Measurements from ENCODE around the gene PDGFA. TPM values are rescaled to one million over a fixed set of nuclear protein-coding genes. Genes with fewer than 3 reads are reported as not detected.

PDGFA gene
- total RNA-seq, 1 experiment from 2014 or later = 35.8 TPM

DNA sequence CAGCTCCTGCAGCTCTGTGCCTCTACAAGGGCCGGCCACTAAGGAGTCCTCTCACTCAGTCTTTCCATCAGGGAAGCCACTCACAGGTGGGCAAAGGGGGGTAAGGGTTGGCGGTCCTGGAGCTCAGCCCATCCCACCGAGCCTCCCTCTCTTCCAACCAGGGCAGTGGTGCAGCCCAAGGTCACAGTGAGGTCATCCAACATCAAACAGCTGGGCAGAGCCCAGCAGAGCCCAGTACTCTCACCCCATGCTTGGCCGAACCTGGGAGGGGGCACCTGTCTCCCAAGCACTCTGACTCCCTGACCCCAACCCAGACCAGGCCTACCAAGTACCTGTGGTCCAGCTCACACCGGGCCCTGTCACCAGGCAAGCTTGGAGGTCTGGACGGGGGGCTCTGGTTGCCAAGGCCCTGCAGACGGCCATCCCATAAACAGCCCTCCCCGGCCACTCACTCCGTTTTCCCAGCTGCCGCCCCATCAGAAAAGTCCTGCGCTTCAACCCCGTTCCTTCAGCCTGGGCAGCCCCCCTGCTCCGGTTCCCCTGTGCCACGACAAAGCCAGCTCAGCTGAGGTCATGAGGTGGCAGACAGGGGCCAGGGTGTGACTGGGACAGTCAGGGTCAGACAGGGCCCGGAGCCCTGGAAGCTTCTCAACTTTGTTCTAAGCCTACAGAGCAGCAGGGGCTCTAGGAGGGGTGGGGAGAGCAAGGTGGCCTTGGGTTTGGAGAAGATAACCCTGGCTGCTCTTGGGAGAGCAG, 27.5 kb downstream of the PDGFA start:
- Histone ChIP-seq H3K4ac (ENCODE audit: low read depth, low read length) (no peak overlapping the region), H4K20me1 (ENCODE audit: control insufficient read depth, insufficient read depth, insufficient read length) (no peaks in the 10 kb centered on the region), H2AK5ac (ENCODE audit: insufficient read length, low read length) (no peak overlapping the region), H3K9me3 (ENCODE audit: control insufficient read depth, low read depth, low read length) (no peaks in the 10 kb centered on the region), H3K27me3 (ENCODE audit: insufficient read depth, low read length) (no peaks in the 10 kb centered on the region), H3K4me1 (ENCODE audit: insufficient read depth, low read length) (no peaks in the 10 kb centered on the region), H3K56ac (ENCODE audit: insufficient read length, low read depth, low read length) (no peak overlapping the region), H3K9ac (ENCODE audit: extremely low read depth, insufficient read length, low read length) (no peak overlapping the region), H2BK120ac (ENCODE audit: low read depth, low read length, poor library complexity, severe bottlenecking) (no peak overlapping the region), H2BK5ac (ENCODE audit: insufficient read length, low read length) (no peak overlapping the region), H3T11ph (ENCODE audit: low read length) (no peak overlapping the region), H4K5ac (ENCODE audit: insufficient read length, low read depth, low read length) (no peak overlapping the region), H3K79me2 (ENCODE audit: insufficient read depth, low read length) (no peaks in the 10 kb centered on the region), H2BK12ac (ENCODE audit: insufficient read length, low read depth, low read length) (no peak overlapping the region), H3K23ac (ENCODE audit: insufficient read length, low read depth, low read length) (no peak overlapping the region), H3K14ac (ENCODE audit: insufficient read depth, low read length) (no peak overlapping the region), H2BK20ac (ENCODE audit: low read depth, low read length, poor library complexity, severe bottlenecking) (no peak overlapping the region), H3K27ac (ENCODE audit: insufficient read length, low read depth, low read length) (no peak overlapping the region), H3K18ac (ENCODE audit: insufficient read length, low read depth, low read length) (no peak overlapping the region), H3K23me2 (ENCODE audit: insufficient read length, low read depth, low read length, poor library complexity, severe bottlenecking) (no peaks in the 10 kb centered on the region), H2AFZ (ENCODE audit: low read length) (no peak overlapping the region), H4K8ac (replicated peaks; ENCODE audit: insufficient read length, low read depth, low read length) (no peak overlapping the region), H4K91ac (ENCODE audit: insufficient read length, low read depth, low read length) (no peak overlapping the region), H3K4me2 (ENCODE audit: insufficient read depth, insufficient read length, low read length) (no peak overlapping the region), H3K79me1 (ENCODE audit: insufficient read depth, low read depth, low read length, poor library complexity, severe bottlenecking) (no peaks in the 10 kb centered on the region), H2BK15ac (ENCODE audit: low read depth, low read length) (no peak overlapping the region)
- peaks cover 0 to 10% of the 10 kb centered on the region in 2 experiments; a peak in 2 of 5 replicates for H3K9me3 Mint-ChIP-seq
- H3K27me3 Mint-ChIP-seq (ENCODE audit: low read depth) = no peaks in the 10 kb centered on the region; the same call in 1 of the 2 replicates
- WGBS (ENCODE audit: extremely low coverage, insufficient read length, low lambda C conversion rate) = no CpG with 5 or more reads among the region's 15 CpGs
- peaks cover 3 to 9% of the 10 kb centered on the region in 2 experiments; a peak in 3 of 4 replicates for H3K4me1 Mint-ChIP-seq
- no peak overlapping the region; a peak in 1 of 7 replicates for H3K27ac Mint-ChIP-seq
- DNase-seq = no peak
- H3K36me3 Mint-ChIP-seq (ENCODE audit: insufficient read depth in 1 of 3, low read depth in 3 of 3) = peaks cover 5 to 9% (median 8%) of the 10 kb centered on the region in 3 experiments; a peak in 6 of 7 replicates
- no peak overlapping the region for H3K4me3 Mint-ChIP-seq
- TF ChIP-seq, protein P1, sequence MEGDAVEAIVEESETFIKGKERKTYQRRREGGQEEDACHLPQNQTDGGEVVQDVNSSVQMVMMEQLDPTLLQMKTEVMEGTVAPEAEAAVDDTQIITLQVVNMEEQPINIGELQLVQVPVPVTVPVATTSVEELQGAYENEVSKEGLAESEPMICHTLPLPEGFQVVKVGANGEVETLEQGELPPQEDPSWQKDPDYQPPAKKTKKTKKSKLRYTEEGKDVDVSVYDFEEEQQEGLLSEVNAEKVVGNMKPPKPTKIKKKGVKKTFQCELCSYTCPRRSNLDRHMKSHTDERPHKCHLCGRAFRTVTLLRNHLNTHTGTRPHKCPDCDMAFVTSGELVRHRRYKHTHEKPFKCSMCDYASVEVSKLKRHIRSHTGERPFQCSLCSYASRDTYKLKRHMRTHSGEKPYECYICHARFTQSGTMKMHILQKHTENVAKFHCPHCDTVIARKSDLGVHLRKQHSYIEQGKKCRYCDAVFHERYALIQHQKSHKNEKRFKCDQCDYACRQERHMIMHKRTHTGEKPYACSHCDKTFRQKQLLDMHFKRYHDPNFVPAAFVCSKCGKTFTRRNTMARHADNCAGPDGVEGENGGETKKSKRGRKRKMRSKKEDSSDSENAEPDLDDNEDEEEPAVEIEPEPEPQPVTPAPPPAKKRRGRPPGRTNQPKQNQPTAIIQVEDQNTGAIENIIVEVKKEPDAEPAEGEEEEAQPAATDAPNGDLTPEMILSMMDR (conservative IDR thresholded peaks at IDR 0.05) = no peak

All from H9 (cell line).